DOHH2 (cell line): ENCODE data around the gene CUTA.
"Not testable (repeated sequence)": the region's sequence is repeated elsewhere in the genome, so short reads cannot be mapped to it uniquely, and the experiment has no call there.

Experiments
- H3F3A ChIP-seq: fragments of 200-600 bp; sonication (generic), shearing (Covaris generic); 2 replicates; pipeline ENCODE4 v1.6.0; 2016; ENCODE audit warnings: antibody characterized with exemption, mild to moderate bottlenecking; ENCODE audit not compliant: control insufficient read depth, insufficient read depth
- H3K27ac ChIP-seq: fragments of 200-600 bp; sonication (generic); 2 replicates; pipeline ENCODE4 v1.5.1; 2014; ENCODE audit warnings: low read depth, mild to moderate bottlenecking, low read length, moderate library complexity
- H3K27me3 ChIP-seq: fragments of 200-600 bp; sonication (generic); 2 replicates; pipeline ENCODE4 v1.6.1; 2014; ENCODE audit warnings: mild to moderate bottlenecking, low read length, mixed read lengths; ENCODE audit not compliant: control insufficient read depth
- H3K36me3 ChIP-seq: fragments of 200-600 bp; sonication (generic); 2 replicates; pipeline ENCODE4 v1.6.1; 2014; ENCODE audit warnings: mild to moderate bottlenecking, low read length, moderate library complexity, mixed read lengths; ENCODE audit not compliant: control insufficient read depth
- H3K4me1 ChIP-seq: fragments of 200-600 bp; sonication (generic); 2 replicates; pipeline ENCODE4 v1.6.1; 2014; ENCODE audit warnings: mild to moderate bottlenecking, low read length, mixed read lengths; ENCODE audit not compliant: control insufficient read depth
- H3K4me2 ChIP-seq: fragments of 200-600 bp; sonication (generic); 2 replicates; pipeline ENCODE4 v1.6.0; 2014; ENCODE audit warnings: mild to moderate bottlenecking, low read length, moderate library complexity
- H3K4me3 ChIP-seq: fragments of 200-600 bp; sonication (generic); 2 replicates; pipeline ENCODE4 v1.5.1; 2014; ENCODE audit warnings: mild to moderate bottlenecking, low read length, mixed read lengths
- H3K79me2 ChIP-seq: fragments of 200-600 bp; sonication (generic); 2 replicates; pipeline ENCODE4 v1.6.1; 2014; ENCODE audit warnings: mild to moderate bottlenecking, low read length, mixed read lengths; ENCODE audit not compliant: control insufficient read depth
- H3K9me2 ChIP-seq: fragments of 200-600 bp; sonication (generic); replicated peaks from 2 replicates; pipeline ENCODE4 v1.6.1; 2014; ENCODE audit warnings: mild to moderate bottlenecking, low read length, mixed read lengths; ENCODE audit not compliant: control insufficient read depth
- H3K9me3 ChIP-seq: fragments of 200-600 bp; sonication (generic); 2 replicates; pipeline ENCODE4 v1.6.1; 2014; ENCODE audit warnings: antibody characterized with exemption, low read length, mixed read lengths; ENCODE audit not compliant: control insufficient read depth, insufficient read depth
- H4K20me1 ChIP-seq: fragments of 200-600 bp; sonication (generic); 2 replicates; pipeline ENCODE4 v1.6.0; 2014; ENCODE audit warnings: low read depth, mild to moderate bottlenecking, antibody characterized with exemption, low read length, moderate library complexity; ENCODE audit not compliant: control insufficient read depth, insufficient read depth
- CTCF ChIP-seq: fragments of 200-600 bp; sonication (generic); IDR thresholded peaks from one replicate; pipeline ENCODE4 v1.5.1; 2014; ENCODE audit warnings: antibody characterized with exemption, mild to moderate bottlenecking, low read depth, low read length; ENCODE audit not compliant: poor library complexity, severe bottlenecking
- EZH2phosphoT487 ChIP-seq: fragments of 200-600 bp; sonication (generic); IDR thresholded peaks from 2 replicates; pipeline ENCODE4 v1.6.1; 2017; ENCODE audit warnings: borderline replicate concordance, mild to moderate bottlenecking, antibody characterized with exemption, low read length, moderate library complexity, mixed read lengths

Gene CUTA

GRCh38 chr6:33404884-33405283 is 13.0 kb downstream of the CUTA start:
- Histone ChIP-seq H3K4me1 (peaks cover 9% of the 10 kb centered on the region), H3K9me2 (no peaks in the 10 kb centered on the region), H3K79me2 (peaks cover 16% of the 10 kb centered on the region), H3K4me3 (no peak overlapping the region), H3K27me3 (no peaks in the 10 kb centered on the region), H3K9me3 (no peaks in the 10 kb centered on the region), H3K4me2 (no peak overlapping the region), H3F3A (peaks cover 41% of the 10 kb centered on the region), H3K36me3 (peaks cover 86% of the 10 kb centered on the region), H4K20me1 (no peaks in the 10 kb centered on the region), H3K27ac (no peak overlapping the region)
- TF ChIP-seq CTCF (no peak), EZH2phosphoT487 (no peak)

GRCh38 chr6:33399881-33400280 is 18.0 kb downstream of the CUTA start:
- not testable (repeated sequence) for H3K27ac ChIP-seq, H3K4me2 ChIP-seq, H3K9me2 ChIP-seq, H3K27me3 ChIP-seq, H3K9me3 ChIP-seq, H3K4me3 ChIP-seq
- Histone ChIP-seq H3K36me3 (peaks cover 88% of the 10 kb centered on the region), H3K4me1 (peaks cover 11% of the 10 kb centered on the region), H3K79me2 (peaks cover 64% of the 10 kb centered on the region), H3F3A (peaks cover 10% of the 10 kb centered on the region), H4K20me1 (peaks cover 13% of the 10 kb centered on the region; the same call in 1 of the 2 replicates)

GRCh38 chr6:33398601-33399000 is 19.3 kb downstream of the CUTA start:
- peaks cover 23% of the 10 kb centered on the region for H3K4me1 ChIP-seq
- not testable (repeated sequence) for H3K4me2 ChIP-seq, H3K9me3 ChIP-seq, H3K4me3 ChIP-seq, H3K27ac ChIP-seq, H3F3A ChIP-seq, H3K27me3 ChIP-seq, H3K9me2 ChIP-seq
- peaks cover 87% of the 10 kb centered on the region for H3K36me3 ChIP-seq
- peaks cover 77% of the 10 kb centered on the region for H3K79me2 ChIP-seq
- peaks cover 22% of the 10 kb centered on the region; the same call in 1 of the 2 replicates for H4K20me1 ChIP-seq

GRCh38 chr6:33397541-33397940 is 20.4 kb downstream of the CUTA start:
- Histone ChIP-seq H3K9me3 (no peaks in the 10 kb centered on the region), H3K4me2 (no peak overlapping the region), H3K4me3 (no peak overlapping the region), H3K27ac (no peak overlapping the region), H3K79me2 (peaks cover 83% of the 10 kb centered on the region), H3K36me3 (peaks cover 87% of the 10 kb centered on the region), H3K27me3 (no peaks in the 10 kb centered on the region), H3F3A (peaks cover 11% of the 10 kb centered on the region), H3K9me2 (no peaks in the 10 kb centered on the region), H3K4me1 (peaks cover 23% of the 10 kb centered on the region), H4K20me1 (peaks cover 22% of the 10 kb centered on the region; the same call in 1 of the 2 replicates)
- TF ChIP-seq CTCF (no peak), EZH2phosphoT487 (no peak)
